ENCODE measurements around the gene MGAT5. TPM values are rescaled to one million over a fixed set of nuclear protein-coding genes. Genes with fewer than 3 reads are reported as not detected.

Gene MGAT5
- total RNA-seq, 1 experiment from 2014 or later, result 34.0 TPM

DNA sequence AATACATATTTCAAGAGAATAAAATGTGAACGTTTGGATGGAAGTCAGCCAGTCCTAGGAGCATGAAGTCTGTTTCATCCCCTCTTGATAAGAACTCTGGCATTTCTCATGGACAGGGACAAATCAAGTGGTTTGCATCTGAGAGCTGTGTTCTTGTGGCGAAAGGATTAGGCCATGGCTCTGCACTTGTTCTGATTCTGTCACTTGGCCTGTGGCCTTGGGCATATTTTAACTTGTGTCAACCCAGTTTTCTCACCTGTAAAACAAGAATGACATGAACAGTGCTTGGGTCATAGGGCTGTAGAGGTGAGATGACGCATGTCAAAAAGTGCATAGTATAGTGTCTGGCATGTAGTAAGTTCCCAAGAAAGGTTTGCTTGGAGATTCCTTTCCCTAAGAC, 125.8 kb downstream of the MGAT5 start:
- Histone ChIP-seq H3K9me3 (ENCODE audit: control insufficient read depth in 1 of 2, insufficient read depth in 1 of 2, low read depth in 1 of 2, low read length in 2 of 2) (no peaks in the 10 kb centered on the region), H3K79me2 (ENCODE audit: insufficient read depth, low read length) (no peaks in the 10 kb centered on the region), H4K20me1 (ENCODE audit: insufficient read depth) (no peaks in the 10 kb centered on the region), H3K9me2 (ENCODE audit: insufficient read depth) (no peaks in the 10 kb centered on the region), H3K27ac (ENCODE audit: low read depth, low read length) (no peak overlapping the region), H3K4me1 (ENCODE audit: control insufficient read depth in 1 of 2, insufficient read depth in 2 of 2, low read length in 2 of 2) (no peaks in the 10 kb centered on the region), H3K4me2 (ENCODE audit: low read length) (no peak overlapping the region), H3K36me3 (ENCODE audit: control insufficient read depth in 1 of 2, insufficient read depth in 2 of 2, low read length in 2 of 2) (no peaks in the 10 kb centered on the region), H3K9ac (ENCODE audit: low read length) (no peak overlapping the region), H3K4me3 (replicated peaks in 1 of 2; ENCODE audit: low read depth in 1 of 2, low read length in 2 of 2) (no peak overlapping the region), H3K27me3 (ENCODE audit: insufficient read depth, low read length) (no peaks in the 10 kb centered on the region), H2AFZ (ENCODE audit: low read depth, low read length, poor library complexity, severe bottlenecking) (no peak overlapping the region)
- ATAC-seq (no peak), DNase-seq (ENCODE audit: low read depth, low spot score) (no peak)
- ChIA-PET POLR2A (no interaction called here), RAD21 (ENCODE audit: low non-redundant PET in 1 of 2, low total read pairs in 2 of 2, uncharacterized antibody in 2 of 2, unreplicated experiment in 2 of 2) (no interaction called here), CTCF (no interaction called here)
- intact Hi-C loops (cut with micrococcal nuclease), result no loop called here
- BruUV-seq (replicated peaks), result no TSS peak
- TF ChIP-seq EZH2 (IDR thresholded peaks at IDR 0.05) (no peak), ZBTB33 (IDR thresholded peaks at IDR 0.05; ENCODE audit: extremely low read depth, insufficient replicate concordance, low read length) (no peak), SP1 (IDR thresholded peaks at IDR 0.05; ENCODE audit: low read depth) (no peak), ZFX (IDR thresholded peaks at IDR 0.05) (no peak)
- TF ChIP-seq, protein P1, sequence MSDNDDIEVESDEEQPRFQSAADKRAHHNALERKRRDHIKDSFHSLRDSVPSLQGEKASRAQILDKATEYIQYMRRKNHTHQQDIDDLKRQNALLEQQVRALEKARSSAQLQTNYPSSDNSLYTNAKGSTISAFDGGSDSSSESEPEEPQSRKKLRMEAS (IDR thresholded peaks at IDR 0.05), result no peak

DNA sequence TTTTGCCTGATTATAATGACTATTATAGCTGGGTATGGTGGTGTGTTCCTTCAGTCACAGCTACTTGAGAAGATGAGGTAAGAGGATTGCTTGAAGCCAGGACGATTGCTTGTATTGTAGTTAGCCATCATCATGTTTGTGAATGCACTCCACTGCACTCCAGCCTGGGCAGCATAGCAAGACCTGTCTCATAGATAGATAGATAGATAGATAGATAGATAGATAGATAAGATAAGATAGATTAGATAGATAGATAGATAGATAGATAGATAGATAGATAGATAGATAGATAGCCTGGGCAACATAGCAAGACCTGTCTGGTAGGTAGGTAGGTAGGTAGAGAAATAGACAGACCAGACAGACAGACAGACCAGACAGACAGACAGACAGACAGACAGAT, 127.3 kb downstream of the MGAT5 start:
- Histone ChIP-seq H3K9me2 (ENCODE audit: insufficient read depth) (no peaks in the 10 kb centered on the region), H3K79me2 (ENCODE audit: insufficient read depth, low read length) (no peaks in the 10 kb centered on the region), H2AFZ (ENCODE audit: low read depth, low read length, poor library complexity, severe bottlenecking) (no peak overlapping the region), H3K4me3 (replicated peaks in 1 of 2; ENCODE audit: low read depth in 1 of 2, low read length in 2 of 2) (no peak overlapping the region), H3K36me3 (ENCODE audit: control insufficient read depth in 1 of 2, insufficient read depth in 2 of 2, low read length in 2 of 2) (no peaks in the 10 kb centered on the region), H3K4me2 (ENCODE audit: low read length) (no peak overlapping the region), H3K4me1 (ENCODE audit: control insufficient read depth in 1 of 2, insufficient read depth in 2 of 2, low read length in 2 of 2) (no peaks in the 10 kb centered on the region), H3K27ac (ENCODE audit: low read depth, low read length) (no peak overlapping the region), H4K20me1 (ENCODE audit: insufficient read depth) (no peaks in the 10 kb centered on the region), H3K9ac (ENCODE audit: low read length) (no peak overlapping the region), H3K9me3 (ENCODE audit: control insufficient read depth in 1 of 2, insufficient read depth in 1 of 2, low read depth in 1 of 2, low read length in 2 of 2) (no peaks in the 10 kb centered on the region), H3K27me3 (ENCODE audit: insufficient read depth, low read length) (no peaks in the 10 kb centered on the region)
- ATAC-seq (no peak), DNase-seq (ENCODE audit: low read depth, low spot score) (no peak)
- RAD21 ChIA-PET (ENCODE audit: low non-redundant PET in 1 of 2, low total read pairs in 2 of 2, uncharacterized antibody in 2 of 2, unreplicated experiment in 2 of 2), result interaction anchor here in 1 of 2 experiments (0.6 kb wide), 1 partner anchor 191 kb away, joined by 3 read pairs; no protein-coding TSS in a partner anchor
- POLR2A ChIA-PET, result no interaction called here
- CTCF ChIA-PET, result interaction anchor here (1.0 kb wide), 1 partner anchor 70 kb away, joined by 3 read pairs; no protein-coding TSS in a partner anchor
- BruUV-seq (replicated peaks), result no TSS peak
- intact Hi-C loops (cut with micrococcal nuclease), result no loop called here
- TF ChIP-seq POLR2A (IDR thresholded peaks at IDR 0.05; ENCODE audit: borderline replicate concordance, extremely low read depth, insufficient read depth, insufficient read length) (no peak), SIN3A (IDR thresholded peaks at IDR 0.05; ENCODE audit: low read depth) (no peak), POLR2AphosphoS5 (IDR thresholded peaks at IDR 0.05; ENCODE audit: low read depth, low read length) (no peak), ZFX (IDR thresholded peaks at IDR 0.05) (no peak), ZNF274 (IDR thresholded peaks at IDR 0.05; ENCODE audit: low read depth, low read length) (no peak), FOSL1 (IDR thresholded peaks at IDR 0.05; ENCODE audit: low read depth) (no peak), SRF (IDR thresholded peaks at IDR 0.05; ENCODE audit: low read depth) (no peak), CBX3 (IDR thresholded peaks at IDR 0.05; ENCODE audit: low read depth) (no peak), SP1 (IDR thresholded peaks at IDR 0.05; ENCODE audit: low read depth) (no peak), EZH2 (IDR thresholded peaks at IDR 0.05) (no peak)
- TF ChIP-seq, protein P2, sequence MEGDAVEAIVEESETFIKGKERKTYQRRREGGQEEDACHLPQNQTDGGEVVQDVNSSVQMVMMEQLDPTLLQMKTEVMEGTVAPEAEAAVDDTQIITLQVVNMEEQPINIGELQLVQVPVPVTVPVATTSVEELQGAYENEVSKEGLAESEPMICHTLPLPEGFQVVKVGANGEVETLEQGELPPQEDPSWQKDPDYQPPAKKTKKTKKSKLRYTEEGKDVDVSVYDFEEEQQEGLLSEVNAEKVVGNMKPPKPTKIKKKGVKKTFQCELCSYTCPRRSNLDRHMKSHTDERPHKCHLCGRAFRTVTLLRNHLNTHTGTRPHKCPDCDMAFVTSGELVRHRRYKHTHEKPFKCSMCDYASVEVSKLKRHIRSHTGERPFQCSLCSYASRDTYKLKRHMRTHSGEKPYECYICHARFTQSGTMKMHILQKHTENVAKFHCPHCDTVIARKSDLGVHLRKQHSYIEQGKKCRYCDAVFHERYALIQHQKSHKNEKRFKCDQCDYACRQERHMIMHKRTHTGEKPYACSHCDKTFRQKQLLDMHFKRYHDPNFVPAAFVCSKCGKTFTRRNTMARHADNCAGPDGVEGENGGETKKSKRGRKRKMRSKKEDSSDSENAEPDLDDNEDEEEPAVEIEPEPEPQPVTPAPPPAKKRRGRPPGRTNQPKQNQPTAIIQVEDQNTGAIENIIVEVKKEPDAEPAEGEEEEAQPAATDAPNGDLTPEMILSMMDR (IDR thresholded peaks at IDR 0.05 in 2 of 3, conservative IDR thresholded peaks at IDR 0.05 in 1 of 3; ENCODE audit: borderline replicate concordance in 1 of 3, insufficient read depth in 1 of 3, low read depth in 2 of 3, low read length in 2 of 3), result no peak
- TF ChIP-seq, protein P3, sequence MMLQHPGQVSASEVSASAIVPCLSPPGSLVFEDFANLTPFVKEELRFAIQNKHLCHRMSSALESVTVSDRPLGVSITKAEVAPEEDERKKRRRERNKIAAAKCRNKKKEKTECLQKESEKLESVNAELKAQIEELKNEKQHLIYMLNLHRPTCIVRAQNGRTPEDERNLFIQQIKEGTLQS (IDR thresholded peaks at IDR 0.05), result no peak

Data from HCT116 (cell line).